Skeletal muscle satellite cell (primary cell): ENCODE measurements around the gene PIH1D1.
A peak's percentile ranks its signal among the peaks of the same experiment; 100 is the strongest.

Experiments used
- H3K27me3 ChIP-seq: 2 replicates; pipeline ENCODE4 v1.7.0; 2013; ENCODE audit warnings: low read length; ENCODE audit not compliant: control insufficient read depth, insufficient read depth
- H3K36me3 ChIP-seq: 2 replicates; pipeline ENCODE4 v1.7.0; 2013; ENCODE audit warnings: mild to moderate bottlenecking, control low read depth, low read length; ENCODE audit not compliant: insufficient read depth
- H3K4me1 ChIP-seq: 2 replicates; pipeline ENCODE4 v1.7.0; 2013; ENCODE audit warnings: low read length; ENCODE audit not compliant: control insufficient read depth, insufficient read depth
- H3K4me2 ChIP-seq: 2 replicates; pipeline ENCODE4 v1.7.0; 2013; ENCODE audit warnings: mild to moderate bottlenecking, low read length
- H3K4me3 ChIP-seq: 2 replicates; pipeline ENCODE4 v1.7.0; 2013; ENCODE audit warnings: low read length
- H3K9ac ChIP-seq: 2 replicates; pipeline ENCODE4 v1.7.0; 2013; ENCODE audit warnings: mild to moderate bottlenecking, low read depth, low read length, moderate library complexity
- H3K9me3 ChIP-seq: replicated peaks from 2 replicates; pipeline ENCODE4 v1.7.0; 2013; ENCODE audit warnings: mild to moderate bottlenecking, control low read depth, low read length

PIH1D1 gene

DNA sequence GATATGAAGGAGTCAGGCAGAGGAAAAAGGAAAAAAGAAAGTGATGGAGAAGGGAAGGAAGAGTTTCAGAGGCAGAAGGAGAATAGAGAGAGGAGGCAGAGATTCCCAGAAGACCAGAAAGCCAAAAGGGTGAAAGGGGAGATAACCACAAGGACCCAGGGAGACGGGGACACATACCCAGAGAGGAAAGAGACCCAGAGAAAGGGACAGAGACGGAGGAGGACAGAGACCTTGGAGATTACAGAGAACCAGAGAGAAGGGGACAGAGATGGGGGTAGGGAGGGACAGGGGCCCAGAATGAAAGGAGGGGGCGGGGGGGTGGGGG lies 29.8 kb downstream of the PIH1D1 start:
- Histone ChIP-seq H3K4me1 (no peaks in the 10 kb centered on the region), H3K27me3 (peaks cover 95% of the 10 kb centered on the region)

DNA sequence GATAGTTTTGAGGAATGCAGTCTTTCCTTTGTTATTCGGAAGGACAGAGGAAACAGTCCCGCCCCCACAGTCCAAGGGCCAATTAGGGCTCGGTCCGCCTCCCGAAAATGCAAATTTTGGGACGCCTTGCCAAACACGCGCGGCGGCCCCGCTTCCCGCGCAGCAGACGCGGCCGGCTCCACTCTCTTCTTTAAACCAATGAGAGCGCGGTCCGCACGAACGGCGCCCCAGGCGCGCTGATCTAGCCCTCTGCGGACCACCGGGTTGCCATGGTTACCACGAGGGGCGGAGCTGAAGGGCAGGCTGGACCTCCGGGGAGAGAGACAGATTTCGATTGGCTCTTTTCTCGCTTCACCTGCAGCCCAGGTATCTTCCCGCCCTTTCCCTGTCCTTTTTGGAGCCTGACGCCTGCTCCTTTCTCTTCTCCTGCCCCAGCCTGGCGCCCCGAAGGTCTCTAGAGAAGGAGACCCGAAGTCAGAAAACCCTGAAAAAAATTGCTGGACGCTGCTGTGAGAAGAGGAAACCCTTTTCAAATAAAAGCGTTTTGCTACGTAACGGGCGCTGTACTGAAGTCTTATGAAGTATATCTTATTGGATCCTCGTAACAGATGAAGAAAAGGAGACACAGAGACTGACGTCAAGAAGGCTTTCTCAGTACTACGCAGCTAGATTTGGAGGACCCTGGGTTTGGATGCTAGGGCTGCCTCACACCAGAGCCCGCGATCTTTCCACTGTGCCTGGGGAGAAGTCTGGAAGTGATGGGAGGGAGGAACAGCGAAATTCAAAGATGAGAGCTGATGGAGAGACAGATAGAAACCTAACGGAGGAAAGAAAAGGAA lies 30.4 kb downstream of the PIH1D1 start:
- Histone ChIP-seq H3K9ac (no peak overlapping the region), H3K36me3 (no peaks in the 10 kb centered on the region), H3K4me1 (no peaks in the 10 kb centered on the region), H3K4me2 (peak overlapping the region; percentile 55), H3K27me3 (peaks cover 95% of the 10 kb centered on the region), H3K9me3 (no peaks in the 10 kb centered on the region), H3K4me3 (peak overlapping the region; percentile 41)

More for the DNA sequence above, 29.8 kb downstream of the PIH1D1 start:
- Histone ChIP-seq H3K4me2 (no peak overlapping the region), H3K9ac (no peak overlapping the region), H3K9me3 (no peaks in the 10 kb centered on the region), H3K36me3 (no peaks in the 10 kb centered on the region), H3K4me3 (no peak overlapping the region)

DNA sequence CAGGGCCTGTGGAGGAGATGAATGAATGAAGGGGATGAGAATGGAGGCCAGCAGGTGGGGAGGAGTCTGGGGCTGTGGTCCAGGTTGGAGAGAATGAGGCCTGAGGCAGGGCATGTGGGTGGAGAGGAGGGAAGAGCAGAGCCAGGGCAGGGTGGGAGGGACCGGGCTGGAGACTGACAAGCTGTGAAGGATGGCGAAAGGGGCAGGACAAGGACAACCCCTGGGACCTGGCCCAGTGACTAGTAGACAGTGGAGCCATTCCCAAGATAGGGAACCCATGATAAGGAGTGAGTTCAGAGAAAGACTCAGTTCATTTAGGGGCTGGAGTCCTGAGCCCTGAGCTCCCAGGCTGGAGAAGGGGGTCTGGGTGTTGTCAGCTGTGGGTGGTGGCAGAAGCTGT lies 31.4 kb downstream of the PIH1D1 start:
- Histone ChIP-seq H3K27me3 (peaks cover 92% of the 10 kb centered on the region), H3K9me3 (no peaks in the 10 kb centered on the region), H3K36me3 (no peaks in the 10 kb centered on the region), H3K4me2 (no peak overlapping the region), H3K9ac (no peak overlapping the region), H3K4me3 (no peak overlapping the region), H3K4me1 (no peaks in the 10 kb centered on the region)

DNA sequence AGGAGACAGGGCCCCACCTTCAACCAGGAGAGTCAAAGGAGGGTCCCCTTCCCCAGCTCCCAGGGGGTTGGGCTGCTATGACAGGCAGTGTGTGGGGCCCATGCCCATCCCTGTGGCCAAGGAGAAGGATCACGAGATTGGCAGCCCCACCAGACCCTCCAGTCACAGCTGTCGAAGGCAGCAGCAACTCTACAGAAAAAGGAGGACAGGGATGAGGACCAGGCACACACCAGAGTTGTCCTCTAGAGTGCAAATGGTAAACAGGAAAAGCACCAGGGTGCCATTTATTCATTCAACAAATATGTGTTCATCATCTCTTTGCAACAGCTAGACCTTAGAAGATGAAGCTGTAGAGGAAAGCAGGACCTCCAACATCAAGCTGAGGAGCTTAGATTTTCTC lies 32.4 kb downstream of the PIH1D1 start:
- no peaks in the 10 kb centered on the region for H3K4me1 ChIP-seq
- H3K4me3 ChIP-seq: no peak overlapping the region
- H3K4me2 ChIP-seq: no peak overlapping the region
- H3K9ac ChIP-seq: no peak overlapping the region
- no peaks in the 10 kb centered on the region for H3K9me3 ChIP-seq
- H3K27me3 ChIP-seq: peaks cover 88% of the 10 kb centered on the region
- H3K36me3 ChIP-seq: no peaks in the 10 kb centered on the region

DNA sequence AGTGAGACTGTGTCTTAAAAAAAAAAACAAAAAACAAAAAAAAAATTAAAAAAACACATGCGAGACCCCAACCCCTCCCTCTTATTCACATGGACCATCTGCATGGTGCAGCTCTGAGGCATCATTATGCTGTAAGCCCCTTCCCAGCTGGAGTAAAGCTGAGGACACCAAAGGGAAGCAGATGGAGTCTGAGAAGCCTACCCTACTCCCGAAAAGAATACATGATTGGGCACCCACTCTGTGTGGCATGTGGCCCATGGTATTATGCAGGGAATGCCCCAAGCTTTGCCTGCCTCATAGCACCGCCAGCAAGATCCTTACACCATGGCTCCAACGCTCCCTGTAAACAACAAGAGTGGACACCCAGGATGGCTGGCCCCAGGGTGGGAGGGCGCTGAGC lies 33.1 kb downstream of the PIH1D1 start:
- Histone ChIP-seq H3K4me3 (no peak overlapping the region), H3K9me3 (no peaks in the 10 kb centered on the region), H3K9ac (no peak overlapping the region), H3K4me2 (no peak overlapping the region), H3K36me3 (no peaks in the 10 kb centered on the region), H3K27me3 (peaks cover 88% of the 10 kb centered on the region), H3K4me1 (no peaks in the 10 kb centered on the region)

DNA sequence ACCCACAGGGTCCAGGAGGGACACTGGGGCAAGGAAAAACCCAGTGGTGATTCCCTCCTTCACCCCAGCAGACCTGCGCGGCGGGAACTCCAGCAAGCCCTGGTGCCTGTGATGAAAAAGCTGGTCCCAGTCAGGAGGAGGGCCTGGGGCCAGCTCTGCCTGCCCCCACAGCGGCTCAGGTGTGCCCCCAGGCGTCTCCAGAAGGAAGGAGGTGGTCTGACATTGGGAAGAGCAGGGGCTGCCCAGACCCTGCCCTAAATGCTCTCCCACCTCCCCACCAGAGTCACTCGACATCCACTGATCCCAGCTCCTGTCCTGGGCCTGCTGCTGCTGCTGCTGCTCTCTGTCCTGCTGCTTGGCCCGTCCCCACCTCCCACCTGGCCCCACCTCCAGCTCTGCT lies 34.5 kb downstream of the PIH1D1 start:
- no peaks in the 10 kb centered on the region for H3K4me1 ChIP-seq
- no peak overlapping the region for H3K4me3 ChIP-seq
- H3K9ac ChIP-seq: no peak overlapping the region
- H3K27me3 ChIP-seq: peaks cover 86% of the 10 kb centered on the region
- H3K36me3 ChIP-seq: no peaks in the 10 kb centered on the region
- H3K9me3 ChIP-seq: no peaks in the 10 kb centered on the region
- H3K4me2 ChIP-seq: no peak overlapping the region

DNA sequence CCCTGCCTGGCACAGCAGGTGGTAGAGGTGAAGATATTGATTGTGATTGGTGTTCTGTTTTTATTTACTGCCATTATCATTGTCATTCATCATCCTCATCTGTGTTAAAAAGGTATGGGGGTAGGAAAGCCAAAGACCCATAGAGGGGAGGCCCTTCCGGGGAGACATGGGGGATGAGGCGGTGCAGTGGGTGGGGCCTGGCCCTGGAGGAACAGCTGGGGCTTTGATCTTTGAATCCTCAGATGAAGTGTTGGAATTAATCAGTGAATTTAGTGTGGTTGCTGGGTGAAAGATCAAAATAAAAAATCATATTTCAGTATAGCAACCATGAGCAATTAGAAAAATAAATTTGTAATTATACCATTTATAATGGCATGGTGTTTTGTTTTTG lies 35.8 kb downstream of the PIH1D1 start:
- Histone ChIP-seq H3K36me3 (no peaks in the 10 kb centered on the region), H3K4me3 (no peak overlapping the region)

DNA sequence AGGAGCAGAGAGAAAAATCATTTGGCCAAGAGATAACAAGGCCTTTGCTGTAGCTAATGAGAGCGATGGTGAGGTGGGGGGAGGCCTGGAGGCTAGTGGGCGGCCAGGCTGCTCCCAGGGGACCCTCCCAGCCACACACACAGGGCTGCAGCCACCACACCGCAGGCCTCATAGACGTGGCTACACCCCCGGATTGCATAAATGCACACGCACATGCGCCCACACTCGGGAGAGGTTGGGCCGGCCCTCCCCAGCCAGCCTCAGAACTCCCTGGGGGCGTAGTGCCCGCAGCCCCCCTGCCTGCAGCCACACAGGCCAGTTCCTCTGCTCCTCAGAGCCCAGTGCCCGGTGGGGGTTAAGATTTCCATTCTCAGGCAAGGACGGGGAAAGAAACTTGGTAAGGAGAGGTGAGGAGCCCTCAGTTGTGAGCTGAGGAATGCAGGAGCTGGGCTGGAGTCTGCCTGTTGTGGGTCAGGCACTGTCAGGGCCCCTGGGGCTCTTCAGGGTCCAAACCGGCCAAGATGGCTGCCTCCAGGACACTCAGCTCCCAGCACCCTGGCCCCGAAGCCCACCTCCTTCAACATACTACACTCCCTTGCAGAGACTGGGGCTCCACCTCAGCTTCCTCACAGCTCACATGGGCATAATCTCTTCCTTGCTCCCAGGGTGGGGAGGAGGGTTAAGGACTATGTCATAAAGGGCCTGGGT lies 36.4 kb downstream of the PIH1D1 start:
- Histone ChIP-seq H3K4me3 (no peak overlapping the region), H3K9ac (no peak overlapping the region), H3K36me3 (no peaks in the 10 kb centered on the region), H3K4me1 (no peaks in the 10 kb centered on the region), H3K9me3 (no peaks in the 10 kb centered on the region), H3K27me3 (peaks cover 78% of the 10 kb centered on the region), H3K4me2 (no peak overlapping the region)

More for the DNA sequence above, 35.8 kb downstream of the PIH1D1 start:
- Histone ChIP-seq H3K27me3 (peaks cover 83% of the 10 kb centered on the region), H3K4me1 (no peaks in the 10 kb centered on the region), H3K9ac (no peak overlapping the region), H3K4me2 (no peak overlapping the region), H3K9me3 (no peaks in the 10 kb centered on the region)

DNA sequence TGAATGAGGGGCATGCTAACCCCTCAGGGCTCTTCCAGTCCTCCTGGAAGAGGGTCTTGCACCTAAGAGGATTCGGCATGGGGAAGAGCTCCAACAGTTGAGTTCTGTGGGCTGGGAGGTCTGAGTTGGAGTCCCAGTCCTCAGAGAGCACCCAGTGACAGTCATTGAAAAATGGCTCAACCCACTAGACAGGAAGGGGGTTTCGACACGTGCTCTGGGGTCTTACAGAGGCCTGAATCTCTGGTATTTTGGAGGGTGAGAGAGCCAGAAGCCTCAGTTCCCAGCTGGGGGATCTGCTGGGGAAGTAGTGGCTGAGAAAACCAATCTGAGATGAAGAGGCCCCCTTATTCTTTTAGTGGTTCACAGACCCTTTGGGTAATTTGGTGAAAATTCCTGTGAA lies 37.4 kb downstream of the PIH1D1 start:
- peaks cover 69% of the 10 kb centered on the region for H3K27me3 ChIP-seq
- no peaks in the 10 kb centered on the region for H3K36me3 ChIP-seq
- H3K4me3 ChIP-seq: no peak overlapping the region
- no peak overlapping the region for H3K9ac ChIP-seq
- H3K4me2 ChIP-seq: no peak overlapping the region
- H3K9me3 ChIP-seq: no peaks in the 10 kb centered on the region
- H3K4me1 ChIP-seq: no peaks in the 10 kb centered on the region

DNA sequence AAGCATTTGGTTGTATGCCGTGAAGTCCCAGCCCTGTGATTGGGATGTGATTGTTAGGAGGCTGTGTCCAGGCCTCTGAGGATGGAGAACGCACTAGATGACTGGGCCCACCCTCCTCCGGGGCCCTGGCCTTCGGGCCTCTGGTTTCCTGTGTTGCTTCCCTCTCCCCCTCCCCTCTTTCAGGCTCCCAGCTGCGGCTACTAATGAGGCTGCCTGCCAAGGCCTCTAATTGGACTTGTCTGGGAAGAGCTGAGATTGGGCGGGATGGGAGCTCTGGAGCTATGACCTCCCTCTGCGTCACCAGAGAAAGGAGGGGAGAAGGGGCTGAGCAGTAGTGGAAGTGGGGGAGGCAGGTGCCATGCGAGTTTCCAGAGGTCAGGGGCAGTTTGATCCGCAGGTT lies 38.3 kb downstream of the PIH1D1 start:
- H3K27me3 ChIP-seq: peaks cover 59% of the 10 kb centered on the region

DNA sequence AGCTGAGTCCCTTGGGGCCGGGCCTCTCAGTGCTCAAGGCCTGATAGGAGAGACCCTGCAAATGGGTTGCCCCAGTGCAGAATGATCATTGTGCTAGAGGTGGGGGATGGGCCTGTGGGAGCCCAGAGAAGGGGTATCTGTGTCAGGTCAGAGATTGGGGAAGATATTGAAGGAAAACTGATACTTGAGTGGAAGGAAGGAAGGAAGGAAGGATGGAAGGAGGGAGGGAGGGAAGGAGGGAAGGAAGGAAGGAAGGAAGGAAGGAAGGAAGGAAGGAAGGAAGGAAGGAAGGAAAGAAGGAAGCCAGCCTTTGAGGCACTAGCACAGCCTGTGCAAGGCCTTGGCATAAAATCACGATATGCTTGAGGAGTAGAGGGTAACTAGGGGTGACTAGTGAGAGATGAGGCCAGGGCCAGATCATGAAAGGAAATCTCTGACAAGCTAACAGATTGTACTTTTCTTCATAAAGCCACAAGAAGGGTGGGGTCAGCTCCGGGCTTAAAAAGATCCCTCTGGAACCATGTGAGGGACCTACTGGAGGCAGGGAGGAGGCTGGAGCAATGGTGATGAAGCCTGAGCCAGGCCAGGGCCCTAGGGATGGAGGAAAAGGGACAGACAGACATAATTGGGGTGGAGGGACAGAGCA lies 39.8 kb downstream of the PIH1D1 start:
- H3K4me2 ChIP-seq: no peak overlapping the region
- peaks cover 52% of the 10 kb centered on the region for H3K27me3 ChIP-seq
- no peaks in the 10 kb centered on the region for H3K4me1 ChIP-seq
- no peaks in the 10 kb centered on the region for H3K9me3 ChIP-seq
- H3K4me3 ChIP-seq: no peak overlapping the region
- H3K9ac ChIP-seq: no peak overlapping the region
- no peaks in the 10 kb centered on the region for H3K36me3 ChIP-seq

More for the DNA sequence above, 38.3 kb downstream of the PIH1D1 start:
- Histone ChIP-seq H3K9me3 (no peaks in the 10 kb centered on the region), H3K4me3 (no peak overlapping the region), H3K4me2 (no peak overlapping the region), H3K36me3 (no peaks in the 10 kb centered on the region), H3K4me1 (no peaks in the 10 kb centered on the region), H3K9ac (no peak overlapping the region)
